ENCODE measurements around the gene UTS2B. TPM values are rescaled to one million over a fixed set of nuclear protein-coding genes. Genes with fewer than 3 reads are reported as not detected.

The UTS2B gene
- total and polyA plus RNA-seq, 9 of the 15 experiments (the other 6 are each of a cell fraction or from before 2014, with no cell fraction given): 0.06 TPM; not detected in 8

- no peak overlapping the region for H3K27ac ChIP-seq (ENCODE audit: extremely low read depth, low read depth, low read length)
- CTCF ChIA-PET (ENCODE audit: low intra/inter-chr PET ratio): no interaction called here
- BruUV-seq (replicated peaks): no TSS peak
Observed at GRCh38 chr3:191368755-191369615, 38.7 kb upstream of the UTS2B start.

More at GRCh38 chr3:191368755-191369615, 38.7 kb upstream of the UTS2B start:
- Histone ChIP-seq H3K4me3 (no peak overlapping the region), H3K4me2 (ENCODE audit: insufficient read depth, low read length) (no peak overlapping the region), H3K79me2 (ENCODE audit: control insufficient read depth, insufficient read depth, low read length) (no peaks in the 10 kb centered on the region), H3K9me3 (replicated peaks; ENCODE audit: control insufficient read depth, insufficient read depth, low read depth, low read length) (no peaks in the 10 kb centered on the region), H3K4me1 (replicated peaks in 1 of 2; ENCODE audit: control insufficient read depth in 2 of 2, insufficient read depth in 2 of 2, low read length in 2 of 2) (peaks cover 0 to 4% of the 10 kb centered on the region in 2 experiments; a peak in 2 of 5 replicates), H3K36me3 (ENCODE audit: control insufficient read depth, insufficient read depth, low read length) (peaks cover 37% of the 10 kb centered on the region; the same call in 2 of the 3 replicates), H4K20me1 (replicated peaks; ENCODE audit: control insufficient read depth, insufficient read depth, low read length) (no peaks in the 10 kb centered on the region), H3K9me1 (ENCODE audit: control insufficient read depth, insufficient read depth, low read length) (no peaks in the 10 kb centered on the region), H2AFZ (ENCODE audit: low read depth, low read length) (no peak overlapping the region), H3K27me3 (ENCODE audit: control insufficient read depth in 2 of 2, insufficient read depth in 2 of 2, low read length in 2 of 2) (no peaks in the 10 kb centered on the region), H3K9ac (ENCODE audit: insufficient read depth in 1 of 2, low read depth in 2 of 2, low read length in 2 of 2) (no peak overlapping the region)
- intact Hi-C loops (cut with micrococcal nuclease) (loop anchor here (5.0 kb wide), 1 partner anchor 37 kb away; the partner anchor contains the start of gene UTS2B), in situ Hi-C loops (cut with MboI) (no loop called here)
- POLR2A ChIA-PET: no interaction called here
- whole genome bisulfite sequencing (ENCODE audit: insufficient coverage, low coverage, missing lambda C conversion rate): 65% methylated on average over 5 of the region's 5 CpGs
- FAIRE-seq (no peak), DNase-seq (ENCODE audit: extremely low read depth in 1 of 4, low spot score in 3 of 4) (no peak), ATAC-seq (no peak)
- TF ChIP-seq RBM17 (IDR thresholded peaks at IDR 0.05; ENCODE audit: borderline replicate concordance, low read depth, low read length) (no peak), MBD1 (CRISPR knock-in tag; IDR thresholded peaks at IDR 0.05) (no peak), TEAD2 (tag; IDR thresholded peaks at IDR 0.05) (no peak), MAFF (IDR thresholded peaks at IDR 0.05; ENCODE audit: low read length) (no peak), SIN3B (IDR thresholded peaks at IDR 0.05; ENCODE audit: low read depth) (no peak)

Data from K562 (cell line).